SH-SY5Y (cell line): ENCODE results near the gene TPCN1.

ENCODE experiments used
- GATA2 ChIP-seq: IDR thresholded peaks from 2 replicates; pipeline ENCODE4 v1.6.1; 2011; ENCODE audit warnings: mild to moderate bottlenecking, low read depth, low read length
- GATA3 ChIP-seq: IDR thresholded peaks from 2 replicates; pipeline ENCODE4 v1.6.1; 2011; ENCODE audit warnings: low read depth, mild to moderate bottlenecking, low read length, moderate library complexity

- TF ChIP-seq GATA3 (no peak), GATA2 (no peak)
Observed at GRCh38 chr12:113302466-113302865, 81.2 kb downstream of the TPCN1 start.
